ENCODE results near the gene SPATA3. TPM values are rescaled to one million over a fixed set of nuclear protein-coding genes. Genes with fewer than 3 reads are reported as not detected.

Gene SPATA3
- total and polyA plus RNA-seq, 2 of the 13 experiments (the other 11 are each of a cell fraction or from before 2014, with no cell fraction given) = not detected

DNA sequence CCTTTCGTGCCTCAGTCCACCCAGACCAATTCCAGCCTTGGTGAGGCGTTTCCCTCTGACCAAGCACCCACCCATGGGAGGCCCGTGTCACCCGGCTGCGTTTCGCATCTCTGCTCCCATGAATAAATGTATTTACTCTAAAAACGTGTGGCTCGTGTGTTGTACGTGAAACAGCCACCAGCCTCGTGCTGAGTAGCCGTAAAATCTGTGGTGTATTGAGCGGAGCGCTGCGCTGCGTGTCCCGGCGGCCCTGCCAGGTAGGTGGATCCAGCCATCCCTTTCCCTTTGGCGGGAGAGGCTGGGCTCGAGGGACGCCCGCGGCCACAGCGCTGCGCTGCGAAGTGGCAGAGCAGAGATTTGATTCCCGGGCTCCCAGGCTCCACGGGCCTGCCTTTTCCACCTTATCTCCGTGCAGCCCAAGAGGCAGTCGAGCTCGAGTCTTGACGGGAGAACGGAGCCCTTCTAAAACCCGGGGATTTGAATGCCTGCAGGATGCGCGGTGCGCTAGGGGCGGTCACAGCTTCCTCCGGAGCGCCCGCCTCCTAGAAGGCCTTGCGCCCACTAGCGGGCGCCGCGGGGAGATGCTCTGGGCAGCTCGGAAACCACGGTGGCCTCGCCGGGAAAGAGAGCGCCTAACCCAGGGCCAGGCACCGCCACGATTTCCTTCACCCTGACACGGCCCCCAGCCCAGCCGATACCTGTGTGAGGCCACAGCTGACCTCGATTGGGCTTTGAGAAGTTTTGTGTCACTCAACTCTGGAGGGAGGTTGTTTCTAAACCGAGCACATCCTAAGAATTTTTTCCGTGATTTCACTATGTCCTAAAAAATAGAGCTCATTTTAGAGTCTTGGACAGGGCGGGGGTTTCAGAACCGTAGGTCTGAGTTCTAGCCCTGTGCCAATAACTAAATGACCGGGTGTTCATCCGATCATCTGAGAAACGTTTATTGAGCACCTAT is 56.9 kb downstream of the SPATA3 start (continued):
- TF ChIP-seq, protein P1, sequence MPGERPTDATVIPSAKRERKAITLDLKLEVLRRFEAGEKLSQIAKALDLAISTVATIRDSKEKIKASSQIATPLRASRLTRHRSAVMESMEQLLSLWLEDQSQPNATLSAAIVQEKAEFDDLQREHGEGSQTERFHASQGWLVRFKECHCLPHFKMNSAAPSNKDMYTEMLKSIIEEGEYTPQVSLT (CRISPR knock-in tag; IDR thresholded peaks at IDR 0.05; ENCODE audit: borderline replicate concordance, low read depth) = no peak
- no peak for TF ChIP-seq SP140L (CRISPR knock-in tag; IDR thresholded peaks at IDR 0.05; ENCODE audit: borderline replicate concordance)
- TF ChIP-seq, protein P2, sequence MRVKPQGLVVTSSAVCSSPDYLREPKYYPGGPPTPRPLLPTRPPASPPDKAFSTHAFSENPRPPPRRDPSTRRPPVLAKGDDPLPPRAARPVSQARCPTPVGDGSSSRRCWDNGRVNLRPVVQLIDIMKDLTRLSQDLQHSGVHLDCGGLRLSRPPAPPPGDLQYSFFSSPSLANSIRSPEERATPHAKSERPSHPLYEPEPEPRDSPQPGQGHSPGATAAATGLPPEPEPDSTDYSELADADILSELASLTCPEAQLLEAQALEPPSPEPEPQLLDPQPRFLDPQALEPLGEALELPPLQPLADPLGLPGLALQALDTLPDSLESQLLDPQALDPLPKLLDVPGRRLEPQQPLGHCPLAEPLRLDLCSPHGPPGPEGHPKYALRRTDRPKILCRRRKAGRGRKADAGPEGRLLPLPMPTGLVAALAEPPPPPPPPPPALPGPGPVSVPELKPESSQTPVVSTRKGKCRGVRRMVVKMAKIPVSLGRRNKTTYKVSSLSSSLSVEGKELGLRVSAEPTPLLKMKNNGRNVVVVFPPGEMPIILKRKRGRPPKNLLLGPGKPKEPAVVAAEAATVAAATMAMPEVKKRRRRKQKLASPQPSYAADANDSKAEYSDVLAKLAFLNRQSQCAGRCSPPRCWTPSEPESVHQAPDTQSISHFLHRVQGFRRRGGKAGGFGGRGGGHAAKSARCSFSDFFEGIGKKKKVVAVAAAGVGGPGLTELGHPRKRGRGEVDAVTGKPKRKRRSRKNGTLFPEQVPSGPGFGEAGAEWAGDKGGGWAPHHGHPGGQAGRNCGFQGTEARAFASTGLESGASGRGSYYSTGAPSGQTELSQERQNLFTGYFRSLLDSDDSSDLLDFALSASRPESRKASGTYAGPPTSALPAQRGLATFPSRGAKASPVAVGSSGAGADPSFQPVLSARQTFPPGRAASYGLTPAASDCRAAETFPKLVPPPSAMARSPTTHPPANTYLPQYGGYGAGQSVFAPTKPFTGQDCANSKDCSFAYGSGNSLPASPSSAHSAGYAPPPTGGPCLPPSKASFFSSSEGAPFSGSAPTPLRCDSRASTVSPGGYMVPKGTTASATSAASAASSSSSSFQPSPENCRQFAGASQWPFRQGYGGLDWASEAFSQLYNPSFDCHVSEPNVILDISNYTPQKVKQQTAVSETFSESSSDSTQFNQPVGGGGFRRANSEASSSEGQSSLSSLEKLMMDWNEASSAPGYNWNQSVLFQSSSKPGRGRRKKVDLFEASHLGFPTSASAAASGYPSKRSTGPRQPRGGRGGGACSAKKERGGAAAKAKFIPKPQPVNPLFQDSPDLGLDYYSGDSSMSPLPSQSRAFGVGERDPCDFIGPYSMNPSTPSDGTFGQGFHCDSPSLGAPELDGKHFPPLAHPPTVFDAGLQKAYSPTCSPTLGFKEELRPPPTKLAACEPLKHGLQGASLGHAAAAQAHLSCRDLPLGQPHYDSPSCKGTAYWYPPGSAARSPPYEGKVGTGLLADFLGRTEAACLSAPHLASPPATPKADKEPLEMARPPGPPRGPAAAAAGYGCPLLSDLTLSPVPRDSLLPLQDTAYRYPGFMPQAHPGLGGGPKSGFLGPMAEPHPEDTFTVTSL (CRISPR knock-in tag; IDR thresholded peaks at IDR 0.05; ENCODE audit: borderline replicate concordance) = no peak
- TF ChIP-seq, protein P3, sequence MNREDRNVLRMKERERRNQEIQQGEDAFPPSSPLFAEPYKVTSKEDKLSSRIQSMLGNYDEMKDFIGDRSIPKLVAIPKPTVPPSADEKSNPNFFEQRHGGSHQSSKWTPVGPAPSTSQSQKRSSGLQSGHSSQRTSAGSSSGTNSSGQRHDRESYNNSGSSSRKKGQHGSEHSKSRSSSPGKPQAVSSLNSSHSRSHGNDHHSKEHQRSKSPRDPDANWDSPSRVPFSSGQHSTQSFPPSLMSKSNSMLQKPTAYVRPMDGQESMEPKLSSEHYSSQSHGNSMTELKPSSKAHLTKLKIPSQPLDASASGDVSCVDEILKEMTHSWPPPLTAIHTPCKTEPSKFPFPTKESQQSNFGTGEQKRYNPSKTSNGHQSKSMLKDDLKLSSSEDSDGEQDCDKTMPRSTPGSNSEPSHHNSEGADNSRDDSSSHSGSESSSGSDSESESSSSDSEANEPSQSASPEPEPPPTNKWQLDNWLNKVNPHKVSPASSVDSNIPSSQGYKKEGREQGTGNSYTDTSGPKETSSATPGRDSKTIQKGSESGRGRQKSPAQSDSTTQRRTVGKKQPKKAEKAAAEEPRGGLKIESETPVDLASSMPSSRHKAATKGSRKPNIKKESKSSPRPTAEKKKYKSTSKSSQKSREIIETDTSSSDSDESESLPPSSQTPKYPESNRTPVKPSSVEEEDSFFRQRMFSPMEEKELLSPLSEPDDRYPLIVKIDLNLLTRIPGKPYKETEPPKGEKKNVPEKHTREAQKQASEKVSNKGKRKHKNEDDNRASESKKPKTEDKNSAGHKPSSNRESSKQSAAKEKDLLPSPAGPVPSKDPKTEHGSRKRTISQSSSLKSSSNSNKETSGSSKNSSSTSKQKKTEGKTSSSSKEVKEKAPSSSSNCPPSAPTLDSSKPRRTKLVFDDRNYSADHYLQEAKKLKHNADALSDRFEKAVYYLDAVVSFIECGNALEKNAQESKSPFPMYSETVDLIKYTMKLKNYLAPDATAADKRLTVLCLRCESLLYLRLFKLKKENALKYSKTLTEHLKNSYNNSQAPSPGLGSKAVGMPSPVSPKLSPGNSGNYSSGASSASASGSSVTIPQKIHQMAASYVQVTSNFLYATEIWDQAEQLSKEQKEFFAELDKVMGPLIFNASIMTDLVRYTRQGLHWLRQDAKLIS (CRISPR knock-in tag; IDR thresholded peaks at IDR 0.05) = 0 out of 2 replicates have a peak, but pooled peaks have one; percentile 69
